ENCODE measurements around the gene SPATA20. TPM values are rescaled to one million over a fixed set of nuclear protein-coding genes. Genes with fewer than 3 reads are reported as not detected.

The SPATA20 gene
- total and polyA plus RNA-seq, 2 of the 13 experiments (the other 11 are each of a cell fraction or from before 2014, with no cell fraction given) = 36.1 to 64.8 TPM

DNA sequence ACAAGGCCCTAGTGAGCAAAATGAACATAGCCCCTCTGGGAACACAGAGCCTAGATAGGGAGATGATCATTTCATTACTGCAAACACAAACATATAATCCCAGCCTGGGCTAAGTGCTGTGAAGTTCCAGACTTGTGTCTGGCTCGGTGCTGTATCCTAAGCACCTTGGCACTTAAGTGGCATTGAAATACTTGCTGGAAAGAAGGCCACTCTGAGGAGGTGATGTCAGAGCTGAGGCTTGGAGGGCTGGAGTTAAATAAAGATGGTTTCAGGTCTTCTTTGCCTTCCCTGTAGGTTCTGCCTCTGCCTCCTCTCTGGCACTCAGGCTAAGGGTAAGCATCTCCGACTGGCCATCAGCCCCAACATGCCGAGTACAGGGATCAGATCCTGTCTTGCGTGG is 11.1 kb downstream of the SPATA20 start:
- no peaks in the 10 kb centered on the region; a peak in 1 of 5 replicates for H3K36me3 ChIP-seq (replicated peaks in 1 of 2; ENCODE audit: control insufficient read depth in 1 of 2, insufficient read depth in 2 of 2, low read length in 2 of 2)
- no peak overlapping the region for H3K4me2 ChIP-seq (ENCODE audit: low read depth, low read length)
- H3K9me3 ChIP-seq (ENCODE audit: low read length) = no peaks in the 10 kb centered on the region
- H3K79me2 ChIP-seq (ENCODE audit: insufficient read depth, low read length) = no peaks in the 10 kb centered on the region
- H3K27me3 ChIP-seq (ENCODE audit: control insufficient read depth in 1 of 2, insufficient read depth in 2 of 2, low read length in 2 of 2) = peaks cover 15 to 22% of the 10 kb centered on the region in 2 experiments
- no peak overlapping the region for H2AFZ ChIP-seq (ENCODE audit: low read length)
- peaks cover 5% of the 10 kb centered on the region; the same call in 1 of the 2 replicates for H4K20me1 ChIP-seq (ENCODE audit: insufficient read depth, low read length)
- intact Hi-C loops (cut with micrococcal nuclease; ENCODE audit: unreplicated experiment) = no loop called here
- ChIA-PET POLR2A (interaction anchor here (1.0 kb wide), 1 partner anchor 15 kb away, joined by 3 read pairs; no protein-coding TSS in a partner anchor), CTCF (ENCODE audit: low intra/inter-chr PET ratio, low total read pairs) (no interaction called here)
- DNase-seq (ENCODE audit: low spot score) (no peak), ATAC-seq (no peak), FAIRE-seq (no peak)
- in situ Hi-C loops (cut with HindIII; ENCODE audit: extremely low pct_ligation_motif_present, low pct_unique_long_range_greater_than_20kb) = no loop called here
- WGBS (ENCODE audit: low lambda C conversion rate) = 63% methylated on average over 4 of the region's 4 CpGs
- TF ChIP-seq NR2F6 (IDR thresholded peaks at IDR 0.05) (no peak), NR2F6 (CRISPR knock-in tag; IDR thresholded peaks at IDR 0.05) (no peak), ZNF296 (CRISPR knock-in tag; conservative IDR thresholded peaks at IDR 0.05) (no peak), ISX (CRISPR knock-in tag; conservative IDR thresholded peaks at IDR 0.05) (no peak), ZNF563 (CRISPR knock-in tag; IDR thresholded peaks at IDR 0.05) (no peak), ZNF274 (CRISPR knock-in tag; IDR thresholded peaks at IDR 0.05) (no peak), ZNF570 (CRISPR knock-in tag; IDR thresholded peaks at IDR 0.05; ENCODE audit: borderline replicate concordance) (no peak), HNRNPUL1 (IDR thresholded peaks at IDR 0.05; ENCODE audit: low read depth, low read length) (no peak), CREM (IDR thresholded peaks at IDR 0.05) (no peak), CREM (CRISPR knock-in tag; IDR thresholded peaks at IDR 0.05) (no peak), NFATC3 (CRISPR knock-in tag; IDR thresholded peaks at IDR 0.05) (no peak), HES4 (CRISPR knock-in tag; IDR thresholded peaks at IDR 0.05; ENCODE audit: borderline replicate concordance) (no peak), U2AF2 (IDR thresholded peaks at IDR 0.05; ENCODE audit: low read depth, low read length) (no peak), ZNF652 (CRISPR knock-in tag; IDR thresholded peaks at IDR 0.05; ENCODE audit: borderline replicate concordance, low read depth) (no peak), ZNF234 (CRISPR knock-in tag; conservative IDR thresholded peaks at IDR 0.05) (no peak), ZFP37 (CRISPR knock-in tag; IDR thresholded peaks at IDR 0.05; ENCODE audit: borderline replicate concordance) (no peak), NFKB2 (CRISPR knock-in tag; IDR thresholded peaks at IDR 0.05; ENCODE audit: borderline replicate concordance) (no peak), ZNF382 (CRISPR knock-in tag; IDR thresholded peaks at IDR 0.05; ENCODE audit: borderline replicate concordance) (no peak)
- TF ChIP-seq, protein P1, sequence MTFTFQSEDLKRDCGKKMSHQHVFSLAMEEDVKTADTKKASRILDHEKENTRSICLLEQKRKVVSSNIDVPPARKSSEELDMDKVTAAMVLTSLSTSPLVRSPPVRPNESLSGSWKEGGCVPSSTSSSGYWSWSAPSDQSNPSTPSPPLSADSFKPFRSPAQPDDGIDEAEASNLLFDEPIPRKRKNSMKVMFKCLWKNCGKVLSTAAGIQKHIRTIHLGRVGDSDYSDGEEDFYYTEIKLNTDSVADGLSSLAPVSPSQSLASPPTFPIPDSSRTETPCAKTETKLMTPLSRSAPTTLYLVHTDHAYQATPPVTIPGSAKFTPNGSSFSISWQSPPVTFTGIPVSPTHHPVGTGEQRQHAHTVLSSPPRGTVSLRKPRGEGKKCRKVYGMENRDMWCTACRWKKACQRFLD (CRISPR knock-in tag; IDR thresholded peaks at IDR 0.05; ENCODE audit: borderline replicate concordance) = no peak
- TF ChIP-seq, protein P2, sequence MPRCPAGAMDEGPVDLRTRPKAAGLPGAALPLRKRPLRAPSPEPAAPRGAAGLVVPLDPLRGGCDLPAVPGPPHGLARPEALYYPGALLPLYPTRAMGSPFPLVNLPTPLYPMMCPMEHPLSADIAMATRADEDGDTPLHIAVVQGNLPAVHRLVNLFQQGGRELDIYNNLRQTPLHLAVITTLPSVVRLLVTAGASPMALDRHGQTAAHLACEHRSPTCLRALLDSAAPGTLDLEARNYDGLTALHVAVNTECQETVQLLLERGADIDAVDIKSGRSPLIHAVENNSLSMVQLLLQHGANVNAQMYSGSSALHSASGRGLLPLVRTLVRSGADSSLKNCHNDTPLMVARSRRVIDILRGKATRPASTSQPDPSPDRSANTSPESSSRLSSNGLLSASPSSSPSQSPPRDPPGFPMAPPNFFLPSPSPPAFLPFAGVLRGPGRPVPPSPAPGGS (CRISPR knock-in tag; IDR thresholded peaks at IDR 0.05) = no peak
- TF ChIP-seq, protein P3, sequence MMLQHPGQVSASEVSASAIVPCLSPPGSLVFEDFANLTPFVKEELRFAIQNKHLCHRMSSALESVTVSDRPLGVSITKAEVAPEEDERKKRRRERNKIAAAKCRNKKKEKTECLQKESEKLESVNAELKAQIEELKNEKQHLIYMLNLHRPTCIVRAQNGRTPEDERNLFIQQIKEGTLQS (CRISPR knock-in tag; IDR thresholded peaks at IDR 0.05) = no peak
- TF ChIP-seq, protein P4, sequence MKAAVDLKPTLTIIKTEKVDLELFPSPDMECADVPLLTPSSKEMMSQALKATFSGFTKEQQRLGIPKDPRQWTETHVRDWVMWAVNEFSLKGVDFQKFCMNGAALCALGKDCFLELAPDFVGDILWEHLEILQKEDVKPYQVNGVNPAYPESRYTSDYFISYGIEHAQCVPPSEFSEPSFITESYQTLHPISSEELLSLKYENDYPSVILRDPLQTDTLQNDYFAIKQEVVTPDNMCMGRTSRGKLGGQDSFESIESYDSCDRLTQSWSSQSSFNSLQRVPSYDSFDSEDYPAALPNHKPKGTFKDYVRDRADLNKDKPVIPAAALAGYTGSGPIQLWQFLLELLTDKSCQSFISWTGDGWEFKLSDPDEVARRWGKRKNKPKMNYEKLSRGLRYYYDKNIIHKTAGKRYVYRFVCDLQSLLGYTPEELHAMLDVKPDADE (CRISPR knock-in tag; IDR thresholded peaks at IDR 0.05) = no peak
- H3K4me1 ChIP-seq (ENCODE audit: insufficient read depth, low read length) = peaks cover 9% of the 10 kb centered on the region
- H3K9ac ChIP-seq (ENCODE audit: insufficient read depth, low read depth, low read length) = no peak overlapping the region
- no peak overlapping the region for H3K27ac ChIP-seq (ENCODE audit: extremely low read length, insufficient read depth, low read length)
- no TSS peak for BruUV-seq (replicated peaks)
- H3K4me3 ChIP-seq (replicated peaks in 1 of 3; ENCODE audit: insufficient read depth in 1 of 3, low read depth in 2 of 3, low read length in 3 of 3) = no peak overlapping the region

Measured in HepG2 (cell line).